IMR-90 (cell line): ENCODE measurements around the gene KCNQ1. TPM values are rescaled to one million over a fixed set of nuclear protein-coding genes. Genes with fewer than 3 reads are reported as not detected.

ENCODE experiments used
- ATAC-seq: fragments of 200-7000 bp; cut with Tn5 transposase; 2 replicates; pipeline ENCODE4 v1.9.1; 2020; ENCODE audit warnings: low read depth, mild to moderate bottlenecking, moderate library complexity
- BruUV-seq: library from RNA; stranded (reverse); fragments of 400-500 nt; replicated peaks from 2 replicates; lab custom pipeline; 2021; lab: Mats Ljungman, UMichigan
- CTCF ChIA-PET: fragments of 300-600 bp; formaldehyde crosslinking; extraction: SDS; loops from one replicate; lab custom pipeline; 2021; ENCODE audit warnings: antibody characterized with exemption; lab: Yijun Ruan, JAX
- POLR2A ChIA-PET: fragments of 300-600 bp; sonication (Branson Sonifier 250); formaldehyde crosslinking; loops from one replicate; lab custom pipeline; 2022; ENCODE audit warnings: antibody characterized with exemption; ENCODE audit not compliant: unreplicated experiment; lab: Charles Lee
- DNase-seq: peaks from one replicate; pipeline ENCODE4 v3.0.0; 2013
- H2AFZ ChIP-seq: replicated peaks from 2 replicates; pipeline ENCODE3; 2013; ENCODE audit warnings: low read length, mild to moderate bottlenecking; ENCODE audit not compliant: poor library complexity
- H2AK5ac ChIP-seq: 2 replicates; pipeline ENCODE4 v1.6.1; 2013; ENCODE audit warnings: low read depth, low read length, inconsistent platforms
- H2AK9ac ChIP-seq: replicated peaks from 2 replicates; pipeline ENCODE3; 2013; ENCODE audit warnings: mild to moderate bottlenecking, low read depth, low read length, moderate library complexity; ENCODE audit not compliant: poor library complexity
- H2BK120ac ChIP-seq: 2 replicates; pipeline ENCODE4 v1.6.1; 2013; ENCODE audit warnings: low read depth, low read length, inconsistent platforms
- H2BK15ac ChIP-seq: 3 replicates; pipeline ENCODE4 v1.6.1; 2013; ENCODE audit warnings: low read depth, low read length, inconsistent platforms
- H2BK20ac ChIP-seq: 2 replicates; pipeline ENCODE4 v1.6.1; 2013; ENCODE audit warnings: low read depth, mild to moderate bottlenecking, inconsistent platforms, low read length, moderate library complexity
- H2BK5ac ChIP-seq: 2 replicates; pipeline ENCODE4 v1.6.1; 2013; ENCODE audit warnings: mild to moderate bottlenecking, low read depth, low read length, inconsistent platforms; ENCODE audit not compliant: poor library complexity, severe bottlenecking
- H3K14ac ChIP-seq: replicated peaks from 2 replicates; pipeline ENCODE4 v1.6.1; 2013; ENCODE audit warnings: low read depth, low read length, inconsistent platforms
- H3K18ac ChIP-seq: 2 replicates; pipeline ENCODE4 v1.6.1; 2013; ENCODE audit warnings: low read depth, low read length, control low read depth
- H3K23ac ChIP-seq: 2 replicates; pipeline ENCODE4 v1.6.1; 2013; ENCODE audit warnings: low read depth, low read length, inconsistent platforms
- H3K27ac ChIP-seq: 2 replicates; pipeline ENCODE4 v1.5.1; 2013; ENCODE audit warnings: mild to moderate bottlenecking, control low read depth, low read length; ENCODE audit not compliant: insufficient read depth
- H3K27me3 ChIP-seq: 2 replicates; pipeline ENCODE4 v1.6.1; 2013; ENCODE audit warnings: low read length; ENCODE audit not compliant: control insufficient read depth, insufficient read depth
- H3K36me3 ChIP-seq: 2 replicates; pipeline ENCODE4 v1.6.1; 2013; ENCODE audit warnings: low read length, mixed read lengths; ENCODE audit not compliant: control insufficient read depth, insufficient read depth
- H3K4ac ChIP-seq: 2 replicates; pipeline ENCODE4 v1.6.1; 2013; ENCODE audit warnings: low read depth, low read length, inconsistent platforms
- H3K4me1 ChIP-seq: 2 replicates; pipeline ENCODE4 v1.6.1; 2013; ENCODE audit warnings: low read length, mixed read lengths; ENCODE audit not compliant: control insufficient read depth, insufficient read depth
- H3K4me2 ChIP-seq: 2 replicates; pipeline ENCODE4 v1.6.1; 2013; ENCODE audit warnings: low read depth, mild to moderate bottlenecking, control low read depth, low read length, moderate library complexity
- H3K4me3 ChIP-seq: 2 replicates; pipeline ENCODE4 v1.5.1; 2013; ENCODE audit warnings: low read depth, mild to moderate bottlenecking, control low read depth, low read length, moderate library complexity; ENCODE audit not compliant: insufficient read depth
- H3K56ac ChIP-seq: 2 replicates; pipeline ENCODE4 v1.6.1; 2013; ENCODE audit warnings: low read length, inconsistent platforms; ENCODE audit not compliant: insufficient read depth; ENCODE audit errors: extremely low read depth
- H3K79me1 ChIP-seq, 2 experiments: 2 replicates each; pipeline ENCODE4 v1.6.1; 2013; ENCODE audit warnings: low read length in 2 of 2, inconsistent platforms in 1 of 2, low read depth in 1 of 2
- H3K9ac ChIP-seq: 2 replicates; pipeline ENCODE4 v1.6.1; 2013; ENCODE audit warnings: low read depth, low read length, control low read depth
- H3K9me1 ChIP-seq: 2 replicates; pipeline ENCODE4 v1.6.1; 2013; ENCODE audit warnings: low read length, inconsistent platforms; ENCODE audit not compliant: insufficient read depth
- H3K9me3 ChIP-seq: 2 replicates; pipeline ENCODE4 v1.6.1; 2013; ENCODE audit warnings: low read length; ENCODE audit not compliant: control insufficient read depth, insufficient read depth
- H4K20me1 ChIP-seq: 2 replicates; pipeline ENCODE4 v1.6.1; 2013; ENCODE audit warnings: low read length, inconsistent platforms; ENCODE audit not compliant: insufficient read depth
- H4K5ac ChIP-seq: 2 replicates; pipeline ENCODE4 v1.6.1; 2013; ENCODE audit warnings: mild to moderate bottlenecking, low read depth, low read length, control low read depth
- H4K8ac ChIP-seq, 2 experiments: 2 replicates each; pipeline ENCODE4 v1.6.1; 2013; ENCODE audit warnings: low read depth in 2 of 2, low read length in 2 of 2, control low read depth in 1 of 2, inconsistent platforms in 1 of 2
- H4K91ac ChIP-seq: 2 replicates; pipeline ENCODE4 v1.6.1; 2013; ENCODE audit warnings: low read depth, low read length, inconsistent platforms; ENCODE audit not compliant: insufficient read depth
- BHLHE40 ChIP-seq: fragments of 150-350 bp; IDR thresholded peaks from 2 replicates; pipeline ENCODE4 v1.6.1; 2016; ENCODE audit warnings: mild to moderate bottlenecking, low read depth, low read length
- CEBPB ChIP-seq: IDR thresholded peaks from 2 replicates; pipeline ENCODE4 v1.6.1; 2012; ENCODE audit warnings: low read depth, low read length, improper control_type of control experiment
- CHD1 ChIP-seq: IDR thresholded peaks from 2 replicates; pipeline ENCODE4 v1.6.1; 2012; ENCODE audit warnings: low read depth, low read length, improper control_type of control experiment
- FOS ChIP-seq: fragments of 150-350 bp; IDR thresholded peaks from 2 replicates; pipeline ENCODE4 v1.6.1; 2016; ENCODE audit warnings: low read depth, low read length
- MAFK ChIP-seq: IDR thresholded peaks from 2 replicates; pipeline ENCODE4 v1.6.1; 2012; ENCODE audit warnings: low read depth, low read length, improper control_type of control experiment
- MAZ ChIP-seq: IDR thresholded peaks from 2 replicates; pipeline ENCODE4 v1.6.1; 2012; ENCODE audit warnings: low read depth, mild to moderate bottlenecking, low read length, improper control_type of control experiment, moderate library complexity, borderline replicate concordance
- MXI1 ChIP-seq: IDR thresholded peaks from 2 replicates; pipeline ENCODE4 v1.6.1; 2012; ENCODE audit warnings: low read depth, mild to moderate bottlenecking, low read length, moderate library complexity, borderline replicate concordance
- NFE2L2 ChIP-seq: fragments of 150-350 bp; IDR thresholded peaks from 2 replicates; pipeline ENCODE4 v1.6.1; 2016; ENCODE audit warnings: low read depth, mild to moderate bottlenecking, low read length
- POLR2A ChIP-seq: IDR thresholded peaks from 2 replicates; pipeline ENCODE4 v1.6.1; 2012; ENCODE audit warnings: mild to moderate bottlenecking, low read depth, low read length
- RAD21 ChIP-seq: IDR thresholded peaks from 2 replicates; pipeline ENCODE4 v1.6.1; 2012; ENCODE audit warnings: low read length, improper control_type of control experiment
- RCOR1 ChIP-seq: IDR thresholded peaks from 2 replicates; pipeline ENCODE4 v1.6.1; 2012; ENCODE audit warnings: mild to moderate bottlenecking, low read length, improper control_type of control experiment; ENCODE audit not compliant: insufficient replicate concordance
- RFX5 ChIP-seq: IDR thresholded peaks from 2 replicates; pipeline ENCODE4 v1.8.0; 2012; ENCODE audit warnings: low read depth, mild to moderate bottlenecking, low read length, moderate library complexity
- SMC3 ChIP-seq: fragments of 150-350 bp; IDR thresholded peaks from 2 replicates; pipeline ENCODE4 v1.6.1; 2016; ENCODE audit warnings: low read depth, mild to moderate bottlenecking, antibody characterized with exemption, low read length, moderate library complexity
- WGBS, 2 experiments: methylation state at CpG; one replicate each; pipeline versions ENCODE4 v1.1.5 to v1.1.7; 2013; ENCODE audit warnings: missing lambda C conversion rate in 2 of 2; ENCODE audit not compliant: insufficient read length in 1 of 2; ENCODE audit errors: extremely low coverage in 2 of 2; 5-methylcytosine and 5-hydroxymethylcytosine counted together
- dilution Hi-C: fragments of 300-500 bp; cut with HindIII; formaldehyde crosslinking; loops from one replicate; pipeline ENCODE4 v1.14.3; 2018; ENCODE audit warnings: low sequenced_read_pairs; ENCODE audit not compliant: unreplicated experiment
- in situ Hi-C: fragments of 300-500 bp; cut with MboI; formaldehyde crosslinking; loops from 3 replicates; pipeline ENCODE4 v1.14.3; 2019; ENCODE audit warnings: low sequenced_read_pairs, inconsistent platforms, mixed read lengths
- intact Hi-C: fragments of 100-400 bp; cut with micrococcal nuclease; formaldehyde crosslinking; loops from 2 replicates; pipeline ENCODE4 v1.10.0; 2022
- polyA plus RNA-seq, 3 experiments: library from polyadenylated mRNA; depleted of rRNA; stranded (reverse); fragments of >200 nt; gene quantifications; 2 replicates each; pipeline ENCODE4 v1.2.3, GENCODE V29; 2012; ENCODE audit warnings: low replicate concordance in 1 of 3
- total RNA-seq: library from RNA; depleted of rRNA; stranded (reverse); fragments of >200 nt; gene quantifications from 2 replicates; pipeline ENCODE4 v1.2.3, GENCODE V29; 2012
- TF ChIP-seq, protein P1 (sequence below): fragments of 150-350 bp; IDR thresholded peaks from 2 replicates; pipeline ENCODE4 v1.6.1; 2016; ENCODE audit warnings: low read depth, mild to moderate bottlenecking, low read length, moderate library complexity, borderline replicate concordance
- TF ChIP-seq, protein P2 (sequence below): fragments of 150-350 bp; IDR thresholded peaks from 2 replicates; pipeline ENCODE4 v1.6.1; 2017; ENCODE audit warnings: mild to moderate bottlenecking, antibody characterized with exemption, low read length, low read depth
- TF ChIP-seq, protein P3 (sequence below): conservative IDR thresholded peaks from 2 replicates; pipeline ENCODE4 v1.5.1; 2012; ENCODE audit warnings: mild to moderate bottlenecking, low read depth, low read length, improper control_type of control experiment

The KCNQ1 gene
- total and polyA plus RNA-seq, 2 of the 4 experiments (the other 2 are of a cell fraction) = 0.07 TPM; not detected in 1

DNA sequence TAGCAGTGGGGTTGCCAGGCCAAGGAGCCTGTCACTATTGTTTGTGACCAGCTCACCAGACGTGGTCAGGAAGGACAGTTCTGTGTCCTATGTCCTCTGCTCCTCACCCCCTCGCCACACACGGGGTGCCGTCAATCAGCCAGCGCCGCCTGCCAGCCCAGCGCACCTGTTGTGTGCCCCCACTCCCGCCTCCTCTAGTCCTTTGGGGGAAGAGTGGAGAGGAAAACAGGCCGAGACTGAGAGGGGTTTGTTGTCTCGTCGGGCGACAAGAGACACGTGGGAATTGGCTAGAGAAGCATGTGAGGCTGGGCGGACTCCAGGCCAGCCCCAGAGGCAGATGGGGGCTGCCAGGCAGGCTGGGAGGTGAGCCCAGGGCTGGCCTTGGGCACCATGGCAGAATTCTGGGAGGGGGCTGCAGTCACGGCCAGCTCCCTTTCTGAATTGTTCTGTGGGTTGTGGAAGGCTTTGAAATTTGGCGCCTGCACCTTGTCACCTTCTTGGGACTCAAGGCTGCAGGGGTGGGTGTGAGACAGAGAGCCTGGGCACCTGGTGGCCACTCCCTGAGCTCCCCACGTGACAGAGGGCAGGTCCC lies 258.1 kb downstream of the KCNQ1 start:
- peaks cover 5% of the 10 kb centered on the region; the same call in 1 of the 2 replicates for H3K9me3 ChIP-seq
- H3K27me3 ChIP-seq = peaks cover 9% of the 10 kb centered on the region
- ChIA-PET CTCF (no interaction called here), POLR2A (no interaction called here)
- peaks cover 0 to 10% of the 10 kb centered on the region in 2 experiments; a peak in 1 of 4 replicates for H3K79me1 ChIP-seq
- no peak overlapping the region for H2BK20ac ChIP-seq
- BruUV-seq = no TSS peak
- H3K56ac ChIP-seq = no peak overlapping the region
- H2AFZ ChIP-seq = no peak overlapping the region
- no peak overlapping the region for H3K27ac ChIP-seq
- H4K5ac ChIP-seq = no peak overlapping the region
- no peak overlapping the region for H3K4me3 ChIP-seq
- no peak overlapping the region for H2BK120ac ChIP-seq
- peaks cover 14% of the 10 kb centered on the region for H4K20me1 ChIP-seq
- ATAC-seq (no peak), DNase-seq (no peak)
- H3K4me2 ChIP-seq = no peak overlapping the region
- peaks cover 3% of the 10 kb centered on the region; the same call in 1 of the 2 replicates for H3K4me1 ChIP-seq
- no peak overlapping the region for H3K9ac ChIP-seq
- no peak overlapping the region for H2BK15ac ChIP-seq
- H2BK5ac ChIP-seq = no peak overlapping the region
- WGBS, 2 experiments = 70% methylated on average over 2 of the region's 17 CpGs; no CpG with 5 or more reads in 1 of the 2 experiments
- TF ChIP-seq MAZ = no peak
- no peak for TF ChIP-seq BHLHE40
- TF ChIP-seq RFX5 = no peak
- TF ChIP-seq, protein P1, sequence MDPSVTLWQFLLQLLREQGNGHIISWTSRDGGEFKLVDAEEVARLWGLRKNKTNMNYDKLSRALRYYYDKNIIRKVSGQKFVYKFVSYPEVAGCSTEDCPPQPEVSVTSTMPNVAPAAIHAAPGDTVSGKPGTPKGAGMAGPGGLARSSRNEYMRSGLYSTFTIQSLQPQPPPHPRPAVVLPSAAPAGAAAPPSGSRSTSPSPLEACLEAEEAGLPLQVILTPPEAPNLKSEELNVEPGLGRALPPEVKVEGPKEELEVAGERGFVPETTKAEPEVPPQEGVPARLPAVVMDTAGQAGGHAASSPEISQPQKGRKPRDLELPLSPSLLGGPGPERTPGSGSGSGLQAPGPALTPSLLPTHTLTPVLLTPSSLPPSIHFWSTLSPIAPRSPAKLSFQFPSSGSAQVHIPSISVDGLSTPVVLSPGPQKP = no peak
- TF ChIP-seq, protein P2, sequence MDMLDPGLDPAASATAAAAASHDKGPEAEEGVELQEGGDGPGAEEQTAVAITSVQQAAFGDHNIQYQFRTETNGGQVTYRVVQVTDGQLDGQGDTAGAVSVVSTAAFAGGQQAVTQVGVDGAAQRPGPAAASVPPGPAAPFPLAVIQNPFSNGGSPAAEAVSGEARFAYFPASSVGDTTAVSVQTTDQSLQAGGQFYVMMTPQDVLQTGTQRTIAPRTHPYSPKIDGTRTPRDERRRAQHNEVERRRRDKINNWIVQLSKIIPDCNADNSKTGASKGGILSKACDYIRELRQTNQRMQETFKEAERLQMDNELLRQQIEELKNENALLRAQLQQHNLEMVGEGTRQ = no peak
- TF ChIP-seq RCOR1 = no peak
- TF ChIP-seq, protein P3, sequence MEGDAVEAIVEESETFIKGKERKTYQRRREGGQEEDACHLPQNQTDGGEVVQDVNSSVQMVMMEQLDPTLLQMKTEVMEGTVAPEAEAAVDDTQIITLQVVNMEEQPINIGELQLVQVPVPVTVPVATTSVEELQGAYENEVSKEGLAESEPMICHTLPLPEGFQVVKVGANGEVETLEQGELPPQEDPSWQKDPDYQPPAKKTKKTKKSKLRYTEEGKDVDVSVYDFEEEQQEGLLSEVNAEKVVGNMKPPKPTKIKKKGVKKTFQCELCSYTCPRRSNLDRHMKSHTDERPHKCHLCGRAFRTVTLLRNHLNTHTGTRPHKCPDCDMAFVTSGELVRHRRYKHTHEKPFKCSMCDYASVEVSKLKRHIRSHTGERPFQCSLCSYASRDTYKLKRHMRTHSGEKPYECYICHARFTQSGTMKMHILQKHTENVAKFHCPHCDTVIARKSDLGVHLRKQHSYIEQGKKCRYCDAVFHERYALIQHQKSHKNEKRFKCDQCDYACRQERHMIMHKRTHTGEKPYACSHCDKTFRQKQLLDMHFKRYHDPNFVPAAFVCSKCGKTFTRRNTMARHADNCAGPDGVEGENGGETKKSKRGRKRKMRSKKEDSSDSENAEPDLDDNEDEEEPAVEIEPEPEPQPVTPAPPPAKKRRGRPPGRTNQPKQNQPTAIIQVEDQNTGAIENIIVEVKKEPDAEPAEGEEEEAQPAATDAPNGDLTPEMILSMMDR = no peak
- TF ChIP-seq MXI1 = no peak
- no peak for TF ChIP-seq POLR2A
- no peak for TF ChIP-seq CHD1
- no peak for TF ChIP-seq CEBPB
- no peak for TF ChIP-seq NFE2L2
- no peak for TF ChIP-seq MAFK
- TF ChIP-seq RAD21 = no peak
- TF ChIP-seq SMC3 = no peak
- TF ChIP-seq FOS = no peak
- H4K91ac ChIP-seq = no peak overlapping the region
- H2AK5ac ChIP-seq = no peak overlapping the region
- H3K14ac ChIP-seq = no peak overlapping the region
- H3K4ac ChIP-seq = no peak overlapping the region
- H2AK9ac ChIP-seq = no peak overlapping the region
- intact Hi-C loops (no loop called here), dilution Hi-C loops (no loop called here), in situ Hi-C loops (no loop called here)
- no peaks in the 10 kb centered on the region for H3K36me3 ChIP-seq
- no peak overlapping the region for H3K18ac ChIP-seq
- H3K23ac ChIP-seq = no peak overlapping the region
- H3K9me1 ChIP-seq = no peaks in the 10 kb centered on the region
- H4K8ac ChIP-seq = no peak overlapping the region
